T-cell (primary cell): ENCODE results near the gene STON2. TPM values are rescaled to one million over a fixed set of nuclear protein-coding genes. Genes with fewer than 3 reads are reported as not detected.

Source experiments
- ATAC-seq, 4 experiments: fragments of 200-7000 bp in 3 of 4; fragments of 150-1000 bp in 1 of 4; cut with Tn5 transposase; replicated peaks in 1 of 4; 1 replicate in 3 of 4; 2 replicates in 1 of 4; pipeline ENCODE4 v1.10.0; 2021; ENCODE audit warnings: moderate library complexity in 3 of 4, mild to moderate bottlenecking in 2 of 4, moderate number of reproducible peaks in 1 of 4
- CTCF ChIA-PET, 2 donors: fragments of 300-600 bp; sonication (Branson Sonifier 250); formaldehyde crosslinking; loops; one replicate each; lab custom pipeline; 2022; ENCODE audit warnings: antibody characterized with exemption in 2 of 2; lab: Charles Lee
- POLR2A ChIA-PET, 2 donors: fragments of 300-600 bp; sonication (Branson Sonifier 250); formaldehyde crosslinking; loops; one replicate each; lab custom pipeline; 2022; ENCODE audit warnings: antibody characterized with exemption in 2 of 2; lab: Charles Lee
- DNase-seq, 35 experiments: peaks; one replicate each; pipeline versions ENCODE4 v3.0.0 to v3.0.0-alpha.2; 2013 to 2023
- H3K27ac ChIP-seq: one replicate; pipeline ENCODE4 v1.5.1; 2013; ENCODE audit warnings: low read length
- H3K27me3 ChIP-seq, 2 experiments: replicated peaks in 1 of 2; 1 replicate in 1 of 2; 2 replicates in 1 of 2; pipeline versions ENCODE4 v1.6.1 to v1.7.0; 2013; ENCODE audit warnings: low read length in 1 of 2, mixed read lengths in 1 of 2; ENCODE audit not compliant: control insufficient read depth in 2 of 2, insufficient read depth in 2 of 2; ENCODE audit errors: extremely low read depth in 1 of 2
- H3K36me3 ChIP-seq, 2 donors: 1 replicate in 1 of 2; 2 replicates in 1 of 2; pipeline versions ENCODE4 v1.6.1 to v1.7.0; 2013; ENCODE audit warnings: low read length in 1 of 2; ENCODE audit not compliant: control insufficient read depth in 2 of 2, insufficient read depth in 1 of 2; ENCODE audit errors: extremely low read depth in 1 of 2
- H3K4me1 ChIP-seq, 2 experiments: 1 replicate in 1 of 2; 2 replicates in 1 of 2; pipeline versions ENCODE4 v1.6.1 to v1.7.0; 2013; ENCODE audit warnings: low read length in 2 of 2, mixed read lengths in 1 of 2; ENCODE audit not compliant: insufficient read depth in 2 of 2, control insufficient read depth in 1 of 2; ENCODE audit errors: extremely low read depth in 1 of 2
- H3K4me3 ChIP-seq, 2 donors: 1 replicate in 1 of 2; 2 replicates in 1 of 2; pipeline versions ENCODE4 v1.5.1 to v1.7.0; 2013; ENCODE audit warnings: mild to moderate bottlenecking in 2 of 2, low read length in 1 of 2, moderate library complexity in 1 of 2; ENCODE audit not compliant: control insufficient read depth in 1 of 2; ENCODE audit errors: extremely low read depth in 1 of 2
- H3K9me3 ChIP-seq: 2 replicates; pipeline ENCODE4 v1.7.0; 2013
- H3K27ac Mint-ChIP-seq, 2 donors: one replicate each; pipeline ENCODE4 v1.8.0; 2020 to 2021; ENCODE audit warnings: mild to moderate bottlenecking in 2 of 2, mixed read lengths in 2 of 2
- H3K27me3 Mint-ChIP-seq, 2 donors: one replicate each; pipeline ENCODE4 v1.8.0; 2021 to 2022; ENCODE audit warnings: mixed read lengths in 2 of 2
- H3K36me3 Mint-ChIP-seq: one replicate; pipeline ENCODE4 v1.8.0; 2021; ENCODE audit warnings: mixed read lengths
- H3K4me1 Mint-ChIP-seq, 3 donors: one replicate each; pipeline ENCODE4 v1.8.0; 2020 to 2022; ENCODE audit warnings: mixed read lengths in 3 of 3, mild to moderate bottlenecking in 1 of 3
- H3K4me3 Mint-ChIP-seq, 3 donors: one replicate each; pipeline ENCODE4 v1.8.0; 2020 to 2022; ENCODE audit warnings: mild to moderate bottlenecking in 3 of 3, mixed read lengths in 3 of 3, moderate library complexity in 3 of 3
- H3K9me3 Mint-ChIP-seq, 3 donors: one replicate each; pipeline ENCODE4 v1.8.0; 2020 to 2022; ENCODE audit warnings: mixed read lengths in 3 of 3
- WGBS: methylation state at CpG from one replicate; pipeline ENCODE4 v1.1.5; 2013; ENCODE audit warnings: missing lambda C conversion rate; ENCODE audit not compliant: insufficient coverage; 5-methylcytosine and 5-hydroxymethylcytosine counted together
- total RNA-seq, 35 experiments: library from RNA in 6 of 35; stranded (reverse) in 6 of 35; fragments of 120-200 nt in 1 of 35; gene quantifications; one replicate each; pipeline versions ENCODE4 v1.2.1 to v1.2.4 and lab custom pipeline; 2013 to 2026

Gene STON2
- total RNA-seq, 5 donors from 2014 or later (not counting 1 experiment from before 2014, with no cell fraction given) = 0.22 to 1.8 (median 0.40) TPM

- no peaks in the 10 kb centered on the region for H3K9me3 Mint-ChIP-seq
- H3K27ac ChIP-seq = no peak overlapping the region
- DNase-seq = peak in 10 of 35 experiments; percentile 2 to 33 (median 7)
- no peak overlapping the region for H3K27ac Mint-ChIP-seq
- H3K27me3 ChIP-seq = peaks cover 0 to 2% of the 10 kb centered on the region in 2 experiments
- POLR2A ChIA-PET = no interaction called here
- CTCF ChIA-PET = no interaction called here
- no peaks in the 10 kb centered on the region for H3K4me1 ChIP-seq
- H3K36me3 ChIP-seq = no peaks in the 10 kb centered on the region
- no peak for ATAC-seq
- no peaks in the 10 kb centered on the region for H3K27me3 Mint-ChIP-seq
- no peaks in the 10 kb centered on the region for H3K36me3 Mint-ChIP-seq
- H3K4me3 Mint-ChIP-seq = no peak overlapping the region
- no peaks in the 10 kb centered on the region for H3K4me1 Mint-ChIP-seq
- no peaks in the 10 kb centered on the region for H3K9me3 ChIP-seq
- WGBS = 79% methylated on average over 4 of the region's 5 CpGs
- no peak overlapping the region for H3K4me3 ChIP-seq
These were observed 96.7 kb downstream of the STON2 start for GRCh38 chr14:81303258-81303935.

- no peak for DNase-seq
- peaks cover 0 to 2% of the 10 kb centered on the region in 2 experiments for H3K27me3 ChIP-seq
- H3K4me1 ChIP-seq = no peaks in the 10 kb centered on the region
- no peak overlapping the region for H3K4me3 ChIP-seq
- WGBS = 94% methylated on average over 2 of the region's 3 CpGs
- H3K27ac ChIP-seq = no peak overlapping the region
- Mint-ChIP-seq H3K27ac (no peak overlapping the region), H3K27me3 (no peaks in the 10 kb centered on the region), H3K4me3 (no peak overlapping the region), H3K9me3 (no peaks in the 10 kb centered on the region), H3K36me3 (no peaks in the 10 kb centered on the region), H3K4me1 (no peaks in the 10 kb centered on the region)
- ATAC-seq = no peak
- ChIA-PET POLR2A (no interaction called here), CTCF (no interaction called here)
- no peaks in the 10 kb centered on the region for H3K9me3 ChIP-seq
- H3K36me3 ChIP-seq = no peaks in the 10 kb centered on the region
These were observed 97.5 kb downstream of the STON2 start for GRCh38 chr14:81302638-81303037.

GRCh38 chr14:81301813-81302212 lies 98.3 kb downstream of the STON2 start:
- ATAC-seq = no peak
- no peaks in the 10 kb centered on the region for H3K9me3 Mint-ChIP-seq
- CTCF ChIA-PET = no interaction called here

GRCh38 chr14:81301371-81301770 lies 98.8 kb downstream of the STON2 start:
- Mint-ChIP-seq H3K27me3 (no peaks in the 10 kb centered on the region), H3K9me3 (no peaks in the 10 kb centered on the region), H3K4me1 (no peaks in the 10 kb centered on the region), H3K27ac (no peak overlapping the region), H3K36me3 (no peaks in the 10 kb centered on the region), H3K4me3 (no peak overlapping the region)
- Histone ChIP-seq H3K27ac (no peak overlapping the region), H3K9me3 (no peaks in the 10 kb centered on the region), H3K4me3 (no peak overlapping the region), H3K36me3 (no peaks in the 10 kb centered on the region), H3K27me3 (peaks cover 0 to 2% of the 10 kb centered on the region in 2 experiments), H3K4me1 (no peaks in the 10 kb centered on the region)
- no CpG with 5 or more reads among the region's 1 CpG for WGBS
- DNase-seq = no peak
- POLR2A ChIA-PET = no interaction called here
- CTCF ChIA-PET = no interaction called here
- no peak for ATAC-seq

More at GRCh38 chr14:81301813-81302212, 98.3 kb downstream of the STON2 start:
- Mint-ChIP-seq H3K4me1 (no peaks in the 10 kb centered on the region), H3K27ac (no peak overlapping the region), H3K4me3 (no peak overlapping the region), H3K36me3 (no peaks in the 10 kb centered on the region), H3K27me3 (no peaks in the 10 kb centered on the region)
- Histone ChIP-seq H3K4me3 (no peak overlapping the region), H3K27ac (no peak overlapping the region), H3K36me3 (no peaks in the 10 kb centered on the region), H3K27me3 (peaks cover 0 to 2% of the 10 kb centered on the region in 2 experiments), H3K9me3 (no peaks in the 10 kb centered on the region), H3K4me1 (no peaks in the 10 kb centered on the region)
- POLR2A ChIA-PET = no interaction called here
- no CpG with 5 or more reads among the region's 1 CpG for WGBS
- DNase-seq = no peak

GRCh38 chr14:81298911-81299310 lies 101.2 kb downstream of the STON2 start:
- H3K4me1 Mint-ChIP-seq = no peaks in the 10 kb centered on the region
- H3K36me3 ChIP-seq = no peaks in the 10 kb centered on the region
- CTCF ChIA-PET = no interaction called here
- H3K27me3 ChIP-seq = no peaks in the 10 kb centered on the region
- H3K4me3 Mint-ChIP-seq = no peak overlapping the region
- no peaks in the 10 kb centered on the region for H3K4me1 ChIP-seq
- no peak overlapping the region for H3K27ac ChIP-seq
- H3K9me3 ChIP-seq = no peaks in the 10 kb centered on the region
- no peak for ATAC-seq
- DNase-seq = no peak
- no peaks in the 10 kb centered on the region for H3K36me3 Mint-ChIP-seq
- H3K9me3 Mint-ChIP-seq = no peaks in the 10 kb centered on the region
- H3K27ac Mint-ChIP-seq = no peak overlapping the region
- no CpG with 5 or more reads among the region's 2 CpGs for whole genome bisulfite sequencing
- H3K4me3 ChIP-seq = no peak overlapping the region
- no peaks in the 10 kb centered on the region for H3K27me3 Mint-ChIP-seq
- POLR2A ChIA-PET = no interaction called here

- Mint-ChIP-seq H3K36me3 (no peaks in the 10 kb centered on the region), H3K4me1 (no peaks in the 10 kb centered on the region), H3K4me3 (no peak overlapping the region), H3K27ac (no peak overlapping the region), H3K27me3 (peaks cover 0 to 3% of the 10 kb centered on the region in 2 donors), H3K9me3 (no peaks in the 10 kb centered on the region)
- DNase-seq = no peak
- ChIA-PET CTCF (no interaction called here), POLR2A (no interaction called here)
- Histone ChIP-seq H3K4me1 (no peaks in the 10 kb centered on the region), H3K27me3 (no peaks in the 10 kb centered on the region), H3K27ac (no peak overlapping the region), H3K9me3 (no peaks in the 10 kb centered on the region), H3K36me3 (no peaks in the 10 kb centered on the region), H3K4me3 (no peak overlapping the region)
- WGBS = no CpG with 5 or more reads among the region's 2 CpGs
- no peak for ATAC-seq
These were observed 102.0 kb downstream of the STON2 start for GRCh38 chr14:81298122-81298521.
